NCI-H345 treated with DMSO at 0.1 percent for 48 hours (cell line): ENCODE data around the gene GALC.

Experiments
- DNase-seq: peaks from one replicate; lab custom pipeline; 2025; ENCODE audit not compliant: unreplicated experiment; lab: John Stamatoyannopoulos, UW

Gene GALC

DNA sequence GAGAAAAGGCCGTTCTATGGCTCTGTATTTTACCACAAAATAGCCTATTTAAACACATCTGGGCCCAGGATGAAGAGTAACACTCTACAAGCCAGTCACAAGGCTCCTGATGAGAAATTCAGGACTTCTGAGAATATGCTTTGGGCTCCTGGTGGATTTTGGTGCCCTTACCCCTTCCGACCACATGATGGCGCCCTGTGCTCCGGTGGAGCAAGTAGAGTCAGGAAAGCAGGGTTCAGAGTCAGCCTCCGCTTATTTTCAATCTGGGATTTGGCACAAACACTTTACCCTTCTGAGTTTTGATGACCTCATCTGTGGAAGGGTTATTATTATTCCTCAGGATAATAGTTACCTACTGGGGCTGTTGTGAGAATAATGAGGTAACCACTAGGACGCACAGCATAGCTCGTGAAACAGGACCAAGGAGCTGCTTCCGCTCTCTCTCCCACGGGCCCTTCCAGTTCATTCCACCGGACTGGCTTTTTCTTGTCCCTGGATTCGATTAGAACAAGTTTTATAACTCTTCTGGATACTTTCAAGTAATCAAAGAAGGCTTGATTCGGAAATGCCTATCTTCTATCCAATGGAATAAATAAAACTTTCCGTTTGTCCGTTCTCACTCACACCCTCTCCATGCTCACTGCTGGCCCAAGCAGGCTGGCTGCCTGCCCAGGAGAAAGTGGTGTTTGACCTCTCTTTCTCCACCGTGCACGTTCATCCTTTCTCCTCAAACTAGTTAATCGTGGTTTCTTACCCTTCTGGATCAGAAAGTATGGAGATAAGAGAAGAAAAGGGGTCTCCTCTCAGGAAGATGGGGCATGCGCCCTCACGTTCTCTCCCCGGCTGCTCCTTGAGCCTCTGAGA lies 104.6 kb downstream of the GALC start:
- no peak for DNase-seq

DNA sequence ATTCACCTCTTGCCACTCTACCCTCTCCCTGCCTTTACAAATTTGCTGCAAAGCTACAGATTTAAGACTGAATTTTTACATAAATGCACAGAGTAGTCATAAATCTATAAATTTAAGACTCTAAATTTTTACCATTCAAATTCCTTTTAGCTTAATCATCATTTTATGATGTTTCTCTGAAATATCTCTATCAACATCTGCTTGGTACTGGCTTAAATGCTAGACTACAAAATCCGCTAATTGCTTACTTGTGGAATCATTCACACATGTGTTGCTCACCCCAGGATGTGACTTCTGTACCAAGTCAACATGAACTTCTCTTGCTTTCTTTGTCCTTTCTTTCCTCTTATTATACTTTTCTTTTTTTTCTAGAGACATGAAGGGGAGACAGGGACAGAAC lies 109.2 kb downstream of the GALC start:
- no peak for DNase-seq
